Panc1 (cell line): ENCODE measurements around the gene SRGAP3.

ENCODE experiments used
- TCF7L2 ChIP-seq: IDR thresholded peaks from 2 replicates; pipeline ENCODE4 v1.6.1; 2011; ENCODE audit warnings: mild to moderate bottlenecking, low read depth, low read length, inconsistent platforms
- TF ChIP-seq, protein P1 (sequence below): fragments of 450-650 bp; IDR thresholded peaks from 2 replicates; pipeline ENCODE4 v1.5.1; 2017; ENCODE audit warnings: mild to moderate bottlenecking
- TF ChIP-seq, protein P2 (sequence below), 2 experiments: IDR thresholded peaks; 2 replicates each; pipeline ENCODE4 v1.6.1; 2011 to 2012; ENCODE audit warnings: low read depth in 2 of 2, control low read depth in 1 of 2, low read length in 1 of 2, mild to moderate bottlenecking in 1 of 2, moderate library complexity in 1 of 2; ENCODE audit not compliant: insufficient read depth in 1 of 2

DNA sequence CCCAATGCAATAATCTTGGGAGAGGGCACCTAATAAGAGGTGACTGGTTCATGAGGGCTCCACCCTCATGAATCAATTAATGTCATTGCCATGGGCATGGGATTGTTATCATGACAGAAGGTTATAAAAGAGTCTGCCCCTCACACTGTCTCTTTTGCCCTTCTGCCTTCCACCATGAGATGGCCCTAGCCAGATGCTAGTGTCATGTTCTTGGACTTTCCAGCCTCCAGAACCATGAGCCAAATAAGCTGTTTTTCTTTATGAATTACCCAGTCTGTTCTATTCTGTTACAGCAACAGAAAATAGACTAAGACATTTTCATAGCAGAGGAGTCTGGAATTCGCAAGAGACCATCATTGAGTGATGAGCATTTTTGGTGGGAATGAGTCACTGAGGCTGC lies 270.2 kb downstream of the SRGAP3 start:
- TF ChIP-seq, protein P1, sequence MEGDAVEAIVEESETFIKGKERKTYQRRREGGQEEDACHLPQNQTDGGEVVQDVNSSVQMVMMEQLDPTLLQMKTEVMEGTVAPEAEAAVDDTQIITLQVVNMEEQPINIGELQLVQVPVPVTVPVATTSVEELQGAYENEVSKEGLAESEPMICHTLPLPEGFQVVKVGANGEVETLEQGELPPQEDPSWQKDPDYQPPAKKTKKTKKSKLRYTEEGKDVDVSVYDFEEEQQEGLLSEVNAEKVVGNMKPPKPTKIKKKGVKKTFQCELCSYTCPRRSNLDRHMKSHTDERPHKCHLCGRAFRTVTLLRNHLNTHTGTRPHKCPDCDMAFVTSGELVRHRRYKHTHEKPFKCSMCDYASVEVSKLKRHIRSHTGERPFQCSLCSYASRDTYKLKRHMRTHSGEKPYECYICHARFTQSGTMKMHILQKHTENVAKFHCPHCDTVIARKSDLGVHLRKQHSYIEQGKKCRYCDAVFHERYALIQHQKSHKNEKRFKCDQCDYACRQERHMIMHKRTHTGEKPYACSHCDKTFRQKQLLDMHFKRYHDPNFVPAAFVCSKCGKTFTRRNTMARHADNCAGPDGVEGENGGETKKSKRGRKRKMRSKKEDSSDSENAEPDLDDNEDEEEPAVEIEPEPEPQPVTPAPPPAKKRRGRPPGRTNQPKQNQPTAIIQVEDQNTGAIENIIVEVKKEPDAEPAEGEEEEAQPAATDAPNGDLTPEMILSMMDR, result no peak
- TF ChIP-seq, protein P2, sequence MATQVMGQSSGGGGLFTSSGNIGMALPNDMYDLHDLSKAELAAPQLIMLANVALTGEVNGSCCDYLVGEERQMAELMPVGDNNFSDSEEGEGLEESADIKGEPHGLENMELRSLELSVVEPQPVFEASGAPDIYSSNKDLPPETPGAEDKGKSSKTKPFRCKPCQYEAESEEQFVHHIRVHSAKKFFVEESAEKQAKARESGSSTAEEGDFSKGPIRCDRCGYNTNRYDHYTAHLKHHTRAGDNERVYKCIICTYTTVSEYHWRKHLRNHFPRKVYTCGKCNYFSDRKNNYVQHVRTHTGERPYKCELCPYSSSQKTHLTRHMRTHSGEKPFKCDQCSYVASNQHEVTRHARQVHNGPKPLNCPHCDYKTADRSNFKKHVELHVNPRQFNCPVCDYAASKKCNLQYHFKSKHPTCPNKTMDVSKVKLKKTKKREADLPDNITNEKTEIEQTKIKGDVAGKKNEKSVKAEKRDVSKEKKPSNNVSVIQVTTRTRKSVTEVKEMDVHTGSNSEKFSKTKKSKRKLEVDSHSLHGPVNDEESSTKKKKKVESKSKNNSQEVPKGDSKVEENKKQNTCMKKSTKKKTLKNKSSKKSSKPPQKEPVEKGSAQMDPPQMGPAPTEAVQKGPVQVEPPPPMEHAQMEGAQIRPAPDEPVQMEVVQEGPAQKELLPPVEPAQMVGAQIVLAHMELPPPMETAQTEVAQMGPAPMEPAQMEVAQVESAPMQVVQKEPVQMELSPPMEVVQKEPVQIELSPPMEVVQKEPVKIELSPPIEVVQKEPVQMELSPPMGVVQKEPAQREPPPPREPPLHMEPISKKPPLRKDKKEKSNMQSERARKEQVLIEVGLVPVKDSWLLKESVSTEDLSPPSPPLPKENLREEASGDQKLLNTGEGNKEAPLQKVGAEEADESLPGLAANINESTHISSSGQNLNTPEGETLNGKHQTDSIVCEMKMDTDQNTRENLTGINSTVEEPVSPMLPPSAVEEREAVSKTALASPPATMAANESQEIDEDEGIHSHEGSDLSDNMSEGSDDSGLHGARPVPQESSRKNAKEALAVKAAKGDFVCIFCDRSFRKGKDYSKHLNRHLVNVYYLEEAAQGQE (IDR thresholded peaks at IDR 0.05; ENCODE audit: insufficient read depth in 1 of 2, low read depth in 2 of 2, low read length in 1 of 2), result no peak
- TF ChIP-seq TCF7L2, result no peak
